Measurements from ENCODE around the gene BEST1.
A peak's percentile ranks its signal among the peaks of the same experiment; 100 is the strongest.

The BEST1 gene

GRCh38 chr11:61975638-61976419 lies 25.7 kb downstream of the BEST1 start:
- H3K4me3 ChIP-seq (ENCODE audit: low read depth in 1 of 5, low read length in 5 of 5), result no peak overlapping the region
- H3K9me3 ChIP-seq (ENCODE audit: control insufficient read depth in 5 of 5, low read length in 5 of 5), result no peaks in the 10 kb centered on the region
- no peak overlapping the region for H3K27ac ChIP-seq (ENCODE audit: low read depth, low read length)
- H3K9ac ChIP-seq (ENCODE audit: low read length in 5 of 5), result no peak overlapping the region
- peaks cover 24 to 56% (median 37%) of the 10 kb centered on the region in 5 donors for H3K4me1 ChIP-seq (ENCODE audit: control insufficient read depth in 5 of 5, insufficient read depth in 5 of 5, low read length in 5 of 5)
- H3K36me3 ChIP-seq (ENCODE audit: control insufficient read depth in 5 of 5, insufficient read depth in 5 of 5, low read length in 5 of 5), result no peaks in the 10 kb centered on the region
- H3K27me3 ChIP-seq (ENCODE audit: control insufficient read depth in 5 of 5, insufficient read depth in 4 of 5, low read length in 5 of 5), result no peaks in the 10 kb centered on the region

- no peak overlapping the region for H3K9ac ChIP-seq (ENCODE audit: low read length in 5 of 5)
- H3K9me3 ChIP-seq (ENCODE audit: control insufficient read depth in 5 of 5, low read length in 5 of 5), result no peaks in the 10 kb centered on the region
- peaks cover 18 to 50% (median 31%) of the 10 kb centered on the region in 5 donors for H3K4me1 ChIP-seq (ENCODE audit: control insufficient read depth in 5 of 5, insufficient read depth in 5 of 5, low read length in 5 of 5)
- H3K36me3 ChIP-seq (ENCODE audit: control insufficient read depth in 5 of 5, insufficient read depth in 5 of 5, low read length in 5 of 5), result no peaks in the 10 kb centered on the region
- H3K4me3 ChIP-seq (ENCODE audit: low read depth in 1 of 5, low read length in 5 of 5), result no peak overlapping the region
- H3K27me3 ChIP-seq (ENCODE audit: control insufficient read depth in 5 of 5, insufficient read depth in 4 of 5, low read length in 5 of 5), result no peaks in the 10 kb centered on the region
- H3K27ac ChIP-seq (ENCODE audit: low read depth, low read length), result no peak overlapping the region
Measured at GRCh38 chr11:61976420-61976800, 26.3 kb downstream of the BEST1 start.

GRCh38 chr11:61976813-61977475 lies 26.8 kb downstream of the BEST1 start:
- H3K9me3 ChIP-seq (ENCODE audit: control insufficient read depth in 5 of 5, low read length in 5 of 5), result no peaks in the 10 kb centered on the region
- H3K27me3 ChIP-seq (ENCODE audit: control insufficient read depth in 5 of 5, insufficient read depth in 4 of 5, low read length in 5 of 5), result no peaks in the 10 kb centered on the region
- H3K36me3 ChIP-seq (ENCODE audit: control insufficient read depth in 5 of 5, insufficient read depth in 5 of 5, low read length in 5 of 5), result no peaks in the 10 kb centered on the region
- H3K4me3 ChIP-seq (ENCODE audit: low read depth in 1 of 5, low read length in 5 of 5), result no peak overlapping the region
- no peak overlapping the region for H3K9ac ChIP-seq (ENCODE audit: low read length in 5 of 5)
- H3K27ac ChIP-seq (ENCODE audit: low read depth, low read length), result no peak overlapping the region
- peaks cover 17 to 48% (median 28%) of the 10 kb centered on the region in 5 donors for H3K4me1 ChIP-seq (ENCODE audit: control insufficient read depth in 5 of 5, insufficient read depth in 5 of 5, low read length in 5 of 5)

DNA sequence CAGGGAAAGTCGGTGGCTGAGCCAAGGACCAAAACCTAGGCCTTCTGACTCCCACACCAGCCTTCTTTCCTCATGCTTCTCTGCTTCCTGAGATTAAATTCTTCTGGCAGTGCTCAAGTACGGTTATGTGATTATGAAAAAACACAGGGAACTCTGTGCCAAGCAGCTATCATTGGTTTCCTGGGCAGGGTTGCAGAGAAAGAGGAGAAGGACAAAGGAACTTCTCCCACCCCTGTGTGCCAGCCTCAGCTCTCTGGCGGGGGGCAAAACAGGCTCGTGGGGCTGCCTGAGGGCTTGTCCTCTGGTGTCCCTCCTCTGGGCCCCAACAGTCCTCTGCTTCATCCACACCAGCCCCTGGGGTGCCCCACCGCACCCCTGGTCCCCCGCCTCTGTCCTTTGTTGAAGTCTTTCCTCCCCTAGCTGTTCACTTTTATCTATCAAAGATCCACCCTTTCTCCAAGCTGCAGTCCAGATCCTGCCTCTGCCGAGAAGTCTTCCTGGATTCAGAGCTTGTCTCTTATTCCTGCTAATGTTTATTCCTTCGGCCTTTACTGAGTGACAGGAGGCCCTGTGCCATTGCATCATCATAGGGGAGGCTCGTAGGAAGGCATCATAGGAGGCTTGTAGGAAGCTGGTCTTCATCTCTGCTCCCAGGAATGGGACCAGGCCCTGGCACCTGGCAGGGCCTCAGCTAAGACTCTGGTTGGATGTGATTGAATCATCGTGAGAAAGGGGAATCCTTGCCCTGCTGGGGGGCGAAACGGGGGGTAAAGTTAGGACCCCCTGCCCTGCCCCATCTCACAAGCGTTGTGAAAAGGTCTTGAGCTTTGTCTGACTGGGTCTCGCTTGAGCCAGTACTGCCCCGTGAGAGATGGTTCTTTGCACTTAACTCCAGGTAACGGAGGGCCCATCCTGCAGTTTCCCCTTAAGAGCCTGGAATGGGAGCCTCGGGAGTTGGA lies 28.8 kb downstream of the BEST1 start:
- peak overlapping the region in 2 of 5 donors; percentile 31 to 36 for H3K9ac ChIP-seq (ENCODE audit: low read length in 5 of 5)
- H3K36me3 ChIP-seq (ENCODE audit: control insufficient read depth in 5 of 5, insufficient read depth in 5 of 5, low read length in 5 of 5), result no peaks in the 10 kb centered on the region
- H3K9me3 ChIP-seq (ENCODE audit: control insufficient read depth in 5 of 5, low read length in 5 of 5), result no peaks in the 10 kb centered on the region
- no peaks in the 10 kb centered on the region for H3K27me3 ChIP-seq (ENCODE audit: control insufficient read depth in 5 of 5, insufficient read depth in 4 of 5, low read length in 5 of 5)
- no peak overlapping the region for H3K27ac ChIP-seq (ENCODE audit: low read depth, low read length)
- H3K4me3 ChIP-seq (ENCODE audit: low read depth in 1 of 5, low read length in 5 of 5), result no peak overlapping the region
- H3K4me1 ChIP-seq (ENCODE audit: control insufficient read depth in 5 of 5, insufficient read depth in 5 of 5, low read length in 5 of 5), result peaks cover 2 to 33% (median 16%) of the 10 kb centered on the region in 5 donors

GRCh38 chr11:61980783-61981541 lies 30.8 kb downstream of the BEST1 start:
- Histone ChIP-seq H3K4me1 (ENCODE audit: control insufficient read depth in 5 of 5, insufficient read depth in 5 of 5, low read length in 5 of 5) (peaks cover 2 to 20% (median 14%) of the 10 kb centered on the region in 5 donors), H3K4me3 (ENCODE audit: low read depth in 1 of 5, low read length in 5 of 5) (no peak overlapping the region), H3K27ac (ENCODE audit: low read depth, low read length) (no peak overlapping the region), H3K9me3 (ENCODE audit: control insufficient read depth in 5 of 5, low read length in 5 of 5) (no peaks in the 10 kb centered on the region), H3K9ac (ENCODE audit: low read length in 5 of 5) (no peak overlapping the region), H3K27me3 (ENCODE audit: control insufficient read depth in 5 of 5, insufficient read depth in 4 of 5, low read length in 5 of 5) (no peaks in the 10 kb centered on the region), H3K36me3 (ENCODE audit: control insufficient read depth in 5 of 5, insufficient read depth in 5 of 5, low read length in 5 of 5) (no peaks in the 10 kb centered on the region)

GRCh38 chr11:61983419-61983818 lies 33.3 kb downstream of the BEST1 start:
- no peak overlapping the region for H3K27ac ChIP-seq (ENCODE audit: low read depth, low read length)
- H3K27me3 ChIP-seq (ENCODE audit: control insufficient read depth in 5 of 5, insufficient read depth in 4 of 5, low read length in 5 of 5), result no peaks in the 10 kb centered on the region
- peaks cover 2 to 15% (median 12%) of the 10 kb centered on the region in 5 donors for H3K4me1 ChIP-seq (ENCODE audit: control insufficient read depth in 5 of 5, insufficient read depth in 5 of 5, low read length in 5 of 5)
- H3K36me3 ChIP-seq (ENCODE audit: control insufficient read depth in 5 of 5, insufficient read depth in 5 of 5, low read length in 5 of 5), result no peaks in the 10 kb centered on the region
- no peak overlapping the region for H3K4me3 ChIP-seq (ENCODE audit: low read depth in 1 of 5, low read length in 5 of 5)
- H3K9ac ChIP-seq (ENCODE audit: low read length in 5 of 5), result peak overlapping the region in 1 of 5 donors; percentile 4
- no peaks in the 10 kb centered on the region for H3K9me3 ChIP-seq (ENCODE audit: control insufficient read depth in 5 of 5, low read length in 5 of 5)

- Histone ChIP-seq H3K27ac (ENCODE audit: low read depth, low read length) (no peak overlapping the region), H3K4me3 (ENCODE audit: low read depth in 1 of 5, low read length in 5 of 5) (no peak overlapping the region), H3K27me3 (ENCODE audit: control insufficient read depth in 5 of 5, insufficient read depth in 4 of 5, low read length in 5 of 5) (no peaks in the 10 kb centered on the region), H3K9me3 (ENCODE audit: control insufficient read depth in 5 of 5, low read length in 5 of 5) (no peaks in the 10 kb centered on the region), H3K36me3 (ENCODE audit: control insufficient read depth in 5 of 5, insufficient read depth in 5 of 5, low read length in 5 of 5) (no peaks in the 10 kb centered on the region), H3K4me1 (ENCODE audit: control insufficient read depth in 5 of 5, insufficient read depth in 5 of 5, low read length in 5 of 5) (peaks cover 0 to 10% (median 6%) of the 10 kb centered on the region in 5 donors), H3K9ac (ENCODE audit: low read length in 5 of 5) (no peak overlapping the region)
Measured at GRCh38 chr11:61985869-61986268, 35.7 kb downstream of the BEST1 start.

DNA sequence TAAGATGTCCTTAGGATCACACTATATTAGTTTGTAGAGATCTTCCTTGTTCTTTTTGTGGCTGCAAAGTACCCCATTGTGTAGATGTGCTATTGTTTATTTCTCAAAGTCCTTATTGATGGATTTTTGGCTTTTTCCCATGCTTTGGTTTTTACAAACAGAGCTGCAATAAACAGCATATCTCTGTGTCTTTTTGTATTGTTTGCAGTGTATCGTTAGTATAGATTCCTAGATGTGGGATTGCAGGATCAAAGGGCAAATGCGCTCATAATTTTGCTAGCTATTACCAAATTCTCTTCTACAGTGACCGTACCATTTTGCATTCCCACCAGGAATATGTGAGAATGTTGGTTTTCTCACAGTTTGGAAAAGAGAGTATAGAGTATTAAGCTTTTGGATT lies 44.8 kb downstream of the BEST1 start:
- Histone ChIP-seq H3K27ac (ENCODE audit: low read depth, low read length) (no peak overlapping the region), H3K9ac (ENCODE audit: low read length in 5 of 5) (no peak overlapping the region), H3K4me3 (ENCODE audit: low read depth in 1 of 5, low read length in 5 of 5) (no peak overlapping the region), H3K4me1 (ENCODE audit: control insufficient read depth in 5 of 5, insufficient read depth in 5 of 5, low read length in 5 of 5) (no peaks in the 10 kb centered on the region), H3K9me3 (ENCODE audit: control insufficient read depth in 5 of 5, low read length in 5 of 5) (peaks cover 0 to 9% (median 4%) of the 10 kb centered on the region in 5 donors), H3K36me3 (ENCODE audit: control insufficient read depth in 5 of 5, insufficient read depth in 5 of 5, low read length in 5 of 5) (no peaks in the 10 kb centered on the region), H3K27me3 (ENCODE audit: control insufficient read depth in 5 of 5, insufficient read depth in 4 of 5, low read length in 5 of 5) (no peaks in the 10 kb centered on the region)

DNA sequence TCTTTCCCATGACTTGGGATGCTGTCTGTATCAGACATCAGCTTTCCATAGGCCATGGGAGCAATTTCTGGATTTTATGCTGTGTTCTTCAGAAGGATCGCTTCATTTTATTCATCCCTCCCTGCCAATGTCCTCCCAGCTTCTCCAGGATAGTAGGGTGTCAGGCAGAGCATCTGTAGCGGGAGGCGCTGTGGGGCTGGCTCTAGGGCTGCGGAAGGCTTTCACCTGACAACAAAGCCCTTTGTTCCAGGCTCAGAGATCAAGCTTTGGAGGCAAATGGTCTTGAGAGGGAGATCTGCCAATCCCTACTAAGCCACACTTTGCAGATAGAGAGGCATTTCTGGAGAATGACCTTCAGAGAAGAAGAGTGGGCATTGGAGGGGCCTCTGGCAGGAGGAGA lies 46.8 kb downstream of the BEST1 start:
- H3K9me3 ChIP-seq (ENCODE audit: control insufficient read depth in 5 of 5, low read length in 5 of 5), result peaks cover 0 to 9% (median 4%) of the 10 kb centered on the region in 5 donors
- no peak overlapping the region for H3K27ac ChIP-seq (ENCODE audit: low read depth, low read length)
- no peaks in the 10 kb centered on the region for H3K36me3 ChIP-seq (ENCODE audit: control insufficient read depth in 5 of 5, insufficient read depth in 5 of 5, low read length in 5 of 5)
- H3K9ac ChIP-seq (ENCODE audit: low read length in 5 of 5), result no peak overlapping the region
- no peak overlapping the region for H3K4me3 ChIP-seq (ENCODE audit: low read depth in 1 of 5, low read length in 5 of 5)
- peaks cover 0 to 9% (median 0%) of the 10 kb centered on the region in 5 donors for H3K4me1 ChIP-seq (ENCODE audit: control insufficient read depth in 5 of 5, insufficient read depth in 5 of 5, low read length in 5 of 5)
- H3K27me3 ChIP-seq (ENCODE audit: control insufficient read depth in 5 of 5, insufficient read depth in 4 of 5, low read length in 5 of 5), result no peaks in the 10 kb centered on the region
